Measurements from ENCODE around the gene CSNK1A1. TPM values are rescaled to one million over a fixed set of nuclear protein-coding genes. Genes with fewer than 3 reads are reported as not detected.

Gene CSNK1A1
- total RNA-seq, 2 experiments from 2014 or later, result 183 to 188 TPM

- intact Hi-C loops (cut with micrococcal nuclease), result no loop called here
- CTCF ChIA-PET, result interaction anchor here (1.6 kb wide), 1 partner anchor 33 kb away, joined by 8 read pairs; no protein-coding TSS in a partner anchor
- no peak for DNase-seq
- H3K4me1 Mint-ChIP-seq (ENCODE audit: low read depth), result peaks cover 21% of the 10 kb centered on the region
- H3K9me3 Mint-ChIP-seq, result no peaks in the 10 kb centered on the region
- H3K27ac Mint-ChIP-seq, result no peak overlapping the region
- H3K36me3 Mint-ChIP-seq (ENCODE audit: low read depth), result no peaks in the 10 kb centered on the region
- H3K27me3 Mint-ChIP-seq (ENCODE audit: low read depth), result no peaks in the 10 kb centered on the region
- no peak overlapping the region for H3K4me3 Mint-ChIP-seq
These were observed 34.7 kb upstream of the CSNK1A1 start for GRCh38 chr5:149585910-149586309.

GRCh38 chr5:149584121-149584520 is 32.9 kb upstream of the CSNK1A1 start:
- Mint-ChIP-seq H3K9me3 (no peaks in the 10 kb centered on the region), H3K4me3 (no peak overlapping the region), H3K27ac (no peak overlapping the region), H3K36me3 (ENCODE audit: low read depth) (no peaks in the 10 kb centered on the region), H3K4me1 (ENCODE audit: low read depth) (peaks cover 29% of the 10 kb centered on the region), H3K27me3 (ENCODE audit: low read depth) (no peaks in the 10 kb centered on the region)
- DNase-seq, result no peak
- CTCF ChIA-PET, result no interaction called here
- intact Hi-C loops (cut with micrococcal nuclease), result no loop called here

GRCh38 chr5:149583394-149583793 is 32.2 kb upstream of the CSNK1A1 start:
- H3K9me3 Mint-ChIP-seq, result no peaks in the 10 kb centered on the region
- intact Hi-C loops (cut with micrococcal nuclease), result no loop called here
- no peaks in the 10 kb centered on the region for H3K27me3 Mint-ChIP-seq (ENCODE audit: low read depth)
- no peak overlapping the region for H3K27ac Mint-ChIP-seq
- H3K4me3 Mint-ChIP-seq, result no peak overlapping the region
- CTCF ChIA-PET, result no interaction called here
- H3K36me3 Mint-ChIP-seq (ENCODE audit: low read depth), result no peaks in the 10 kb centered on the region
- no peak for DNase-seq
- peaks cover 29% of the 10 kb centered on the region for H3K4me1 Mint-ChIP-seq (ENCODE audit: low read depth)

GRCh38 chr5:149581931-149582768 is 30.9 kb upstream of the CSNK1A1 start:
- intact Hi-C loops (cut with micrococcal nuclease), result no loop called here
- Mint-ChIP-seq H3K9me3 (no peaks in the 10 kb centered on the region), H3K4me1 (ENCODE audit: low read depth) (peaks cover 26% of the 10 kb centered on the region), H3K27me3 (ENCODE audit: low read depth) (no peaks in the 10 kb centered on the region), H3K27ac (no peak overlapping the region), H3K36me3 (ENCODE audit: low read depth) (no peaks in the 10 kb centered on the region), H3K4me3 (peak overlapping the region; percentile 73)
- no peak for DNase-seq
- CTCF ChIA-PET, result interaction anchor here (0.6 to 1.5 kb wide), 8 partner anchors 11 to 211 kb away, joined by 3 to 5 read pairs (median 4); no protein-coding TSS in a partner anchor

GRCh38 chr5:149581192-149581861 is 30.1 kb upstream of the CSNK1A1 start, which contains the start of gene ARHGEF37:
TSS of gene ARHGEF37 (plus strand) at chr5:149581498. CDS start at chr5:149597770, 16,272 bp downstream.
- CTCF ChIA-PET, result interaction anchor here (0.6 to 1.5 kb wide), 9 partner anchors 12 to 210 kb away, joined by 3 to 5 read pairs (median 4); no protein-coding TSS in a partner anchor
- intact Hi-C loops (cut with micrococcal nuclease), result no loop called here
- Mint-ChIP-seq H3K4me3 (peak within 1 kb of the TSS; percentile 73), H3K36me3 (ENCODE audit: low read depth) (no peaks in the 10 kb centered on the region), H3K4me1 (ENCODE audit: low read depth) (peaks cover 24% of the 10 kb centered on the region), H3K27me3 (ENCODE audit: low read depth) (no peaks in the 10 kb centered on the region), H3K27ac (peak within 1 kb of the TSS; percentile 24), H3K9me3 (no peaks in the 10 kb centered on the region)
- peak; percentile 60 for DNase-seq

- H3K36me3 Mint-ChIP-seq (ENCODE audit: low read depth), result no peaks in the 10 kb centered on the region
- DNase-seq, result no peak
- peak overlapping the region; percentile 73 for H3K4me3 Mint-ChIP-seq
- CTCF ChIA-PET, result interaction anchor here (0.6 to 1.5 kb wide), 5 partner anchors 18 to 199 kb away, joined by 3 to 5 read pairs (median 4); no protein-coding TSS in a partner anchor
- H3K27ac Mint-ChIP-seq, result peak overlapping the region; percentile 24
- H3K9me3 Mint-ChIP-seq, result no peaks in the 10 kb centered on the region
- peaks cover 26% of the 10 kb centered on the region for H3K4me1 Mint-ChIP-seq (ENCODE audit: low read depth)
- H3K27me3 Mint-ChIP-seq (ENCODE audit: low read depth), result no peaks in the 10 kb centered on the region
- intact Hi-C loops (cut with micrococcal nuclease), result no loop called here
These were observed 29.6 kb upstream of the CSNK1A1 start for GRCh38 chr5:149580808-149581191.

GRCh38 chr5:149578896-149579295 is 27.7 kb upstream of the CSNK1A1 start:
- Mint-ChIP-seq H3K27ac (no peak overlapping the region), H3K4me3 (no peak overlapping the region), H3K27me3 (ENCODE audit: low read depth) (no peaks in the 10 kb centered on the region), H3K36me3 (ENCODE audit: low read depth) (no peaks in the 10 kb centered on the region), H3K4me1 (ENCODE audit: low read depth) (peaks cover 38% of the 10 kb centered on the region), H3K9me3 (no peaks in the 10 kb centered on the region)
- no peak for DNase-seq
- intact Hi-C loops (cut with micrococcal nuclease), result loop anchor here (5.0 kb wide), 1 partner anchor 777 kb away; no protein-coding TSS in a partner anchor
- CTCF ChIA-PET, result interaction anchor here (0.5 to 4.4 kb wide), 5 partner anchors 13 to 138 kb away, joined by 3 to 31 read pairs (median 4); no protein-coding TSS in a partner anchor

GRCh38 chr5:149576021-149576420 is 24.8 kb upstream of the CSNK1A1 start:
- Mint-ChIP-seq H3K27ac (peak overlapping the region; percentile 89), H3K27me3 (ENCODE audit: low read depth) (no peaks in the 10 kb centered on the region), H3K4me3 (no peak overlapping the region), H3K9me3 (no peaks in the 10 kb centered on the region), H3K36me3 (ENCODE audit: low read depth) (no peaks in the 10 kb centered on the region), H3K4me1 (ENCODE audit: low read depth) (peaks cover 34% of the 10 kb centered on the region)
- CTCF ChIA-PET, result interaction anchor here (1.3 to 4.4 kb wide), 6 partner anchors 10 to 141 kb away, joined by 3 to 31 read pairs (median 6); partner anchors contain the start of gene CSNK1A1
- intact Hi-C loops (cut with micrococcal nuclease), result loop anchor here (1.0 to 5.0 kb wide), 5 partner anchors 11 to 774 kb away; partner anchors contain the start of gene CSNK1A1
- peak; percentile 66 for DNase-seq

GRCh38 chr5:149575131-149575530 is 23.9 kb upstream of the CSNK1A1 start:
- Mint-ChIP-seq H3K4me3 (no peak overlapping the region), H3K9me3 (no peaks in the 10 kb centered on the region), H3K36me3 (ENCODE audit: low read depth) (no peaks in the 10 kb centered on the region), H3K27me3 (ENCODE audit: low read depth) (no peaks in the 10 kb centered on the region), H3K4me1 (ENCODE audit: low read depth) (peaks cover 25% of the 10 kb centered on the region), H3K27ac (peak overlapping the region; percentile 89)
- no peak for DNase-seq
- CTCF ChIA-PET, result interaction anchor here (0.8 to 4.4 kb wide), 5 partner anchors 10 to 140 kb away, joined by 3 to 31 read pairs (median 5); partner anchors contain the start of gene CSNK1A1
- intact Hi-C loops (cut with micrococcal nuclease), result loop anchor here (5.0 kb wide), 1 partner anchor 773 kb away; no protein-coding TSS in a partner anchor

GRCh38 chr5:149572576-149573231 is 21.5 kb upstream of the CSNK1A1 start:
- H3K27ac Mint-ChIP-seq, result no peak overlapping the region
- H3K27me3 Mint-ChIP-seq (ENCODE audit: low read depth), result no peaks in the 10 kb centered on the region
- no peak for DNase-seq
- CTCF ChIA-PET, result interaction anchor here (0.6 to 1.5 kb wide), 4 partner anchors 10 to 134 kb away, joined by 3 to 4 read pairs (median 3); no protein-coding TSS in a partner anchor
- no peaks in the 10 kb centered on the region for H3K9me3 Mint-ChIP-seq
- peaks cover 25% of the 10 kb centered on the region for H3K4me1 Mint-ChIP-seq (ENCODE audit: low read depth)
- intact Hi-C loops (cut with micrococcal nuclease), result no loop called here
- no peaks in the 10 kb centered on the region for H3K36me3 Mint-ChIP-seq (ENCODE audit: low read depth)
- no peak overlapping the region for H3K4me3 Mint-ChIP-seq

- H3K36me3 Mint-ChIP-seq (ENCODE audit: low read depth), result no peaks in the 10 kb centered on the region
- peaks cover 24% of the 10 kb centered on the region for H3K4me1 Mint-ChIP-seq (ENCODE audit: low read depth)
- no peaks in the 10 kb centered on the region for H3K27me3 Mint-ChIP-seq (ENCODE audit: low read depth)
- no peaks in the 10 kb centered on the region for H3K9me3 Mint-ChIP-seq
- intact Hi-C loops (cut with micrococcal nuclease), result no loop called here
- no peak overlapping the region for H3K4me3 Mint-ChIP-seq
- DNase-seq, result no peak
- CTCF ChIA-PET, result interaction anchor here (0.6 to 1.5 kb wide), 4 partner anchors 10 to 134 kb away, joined by 3 to 4 read pairs (median 3); no protein-coding TSS in a partner anchor
- H3K27ac Mint-ChIP-seq, result no peak overlapping the region
These were observed 20.9 kb upstream of the CSNK1A1 start for GRCh38 chr5:149572170-149572569.
